COR-L47 (cell line): ENCODE data around the gene ITGB1BP1.
A peak's percentile ranks its signal among the peaks of the same experiment; 100 is the strongest.

Experiments used
- DNase-seq: peaks from one replicate; lab custom pipeline; 2025; lab: John Stamatoyannopoulos, UW

ITGB1BP1 gene, protein sequence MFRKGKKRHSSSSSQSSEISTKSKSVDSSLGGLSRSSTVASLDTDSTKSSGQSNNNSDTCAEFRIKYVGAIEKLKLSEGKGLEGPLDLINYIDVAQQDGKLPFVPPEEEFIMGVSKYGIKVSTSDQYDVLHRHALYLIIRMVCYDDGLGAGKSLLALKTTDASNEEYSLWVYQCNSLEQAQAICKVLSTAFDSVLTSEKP

DNA sequence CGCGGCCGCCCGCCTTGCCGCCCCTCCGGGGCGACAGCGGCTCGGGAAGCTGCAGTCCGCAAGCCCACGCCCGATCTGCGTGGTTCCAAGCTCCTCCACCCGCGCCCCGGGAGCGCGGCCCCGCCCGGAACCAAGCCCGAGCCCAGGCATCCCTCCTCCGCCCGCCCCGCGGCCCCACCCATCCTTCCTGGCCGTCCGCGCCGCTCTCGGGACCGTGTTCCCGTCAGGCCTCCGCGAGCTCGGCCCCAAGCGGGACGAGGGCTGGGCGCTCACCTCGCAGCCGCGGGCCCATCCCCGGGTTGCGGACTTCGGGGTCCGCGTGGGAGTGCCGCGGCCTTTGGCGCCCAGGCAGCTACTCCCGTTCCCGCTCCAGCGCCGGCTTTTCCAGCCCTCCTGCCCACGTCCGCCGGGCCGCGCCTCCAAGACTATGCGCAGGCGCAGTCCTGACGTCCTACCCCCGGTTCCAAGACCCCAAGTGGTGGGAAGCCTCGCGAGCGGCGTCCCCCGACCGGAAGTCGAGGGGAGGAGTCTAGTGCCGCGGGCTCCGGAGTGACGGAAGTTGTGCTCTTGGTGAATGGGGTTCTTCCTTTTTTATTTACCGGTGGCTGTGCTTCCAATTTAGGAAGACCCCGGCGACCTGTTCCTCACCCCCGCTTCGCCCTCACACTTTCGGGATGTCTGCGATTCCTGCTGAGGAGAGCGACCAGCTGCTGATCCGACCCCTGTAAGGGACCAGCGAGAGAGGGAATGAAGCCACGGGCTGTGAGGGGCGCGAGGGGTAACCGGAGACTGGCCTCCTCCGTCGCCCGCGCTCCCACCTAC lies at the start of gene ITGB1BP1, which contains the start of gene CPSF3:
Gene ITGB1BP1, minus strand, starts transcription at position 429 of the 822 bp plus-strand sequence. CDS start 4,831 bp downstream, outside the sequence.
Gene CPSF3, plus strand, starts transcription at position 555 of the 822 bp plus-strand sequence. Its CDS starts 120 bp downstream, at position 675.
- DNase-seq = peak; percentile 97

DNA sequence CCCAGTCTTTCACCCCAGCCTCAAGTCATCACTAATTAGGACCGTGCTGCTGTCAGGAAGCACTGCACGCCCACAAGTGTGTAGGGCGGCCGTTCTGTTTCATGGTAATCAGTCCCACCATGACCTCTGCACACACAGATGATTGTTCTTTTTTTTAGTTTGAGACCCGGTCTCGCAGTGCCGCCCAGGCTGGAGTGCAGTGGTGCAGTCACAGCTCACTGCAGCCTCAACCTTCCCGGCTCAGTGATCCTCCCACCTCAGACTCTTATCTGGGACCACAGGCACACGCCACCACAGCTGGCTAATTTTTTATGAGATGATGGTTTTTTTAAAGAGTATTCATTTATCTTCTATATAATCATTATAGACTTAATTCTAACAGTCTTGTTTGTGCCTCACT lies 49.2 kb upstream of the ITGB1BP1 start:
- no peak for DNase-seq

DNA sequence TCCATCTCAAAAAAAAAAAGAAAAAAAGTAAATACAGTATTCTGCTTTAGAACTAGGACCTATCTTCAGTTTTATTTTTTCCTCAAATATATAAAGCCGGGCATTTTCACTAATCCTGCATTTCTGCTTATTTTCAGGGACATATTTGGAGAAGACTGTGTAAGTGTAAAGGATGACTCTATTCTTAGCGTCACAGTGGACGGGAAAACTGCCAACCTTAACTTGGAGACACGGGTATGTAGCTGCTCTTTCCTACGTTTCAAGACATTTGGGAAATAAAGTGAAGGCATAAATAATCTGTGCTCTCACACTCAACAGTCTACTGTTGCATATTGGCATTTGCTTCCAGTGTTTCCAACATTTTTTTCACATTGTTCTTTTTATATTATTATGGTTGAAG lies 47.9 kb upstream of the ITGB1BP1 start:
- no peak for DNase-seq

DNA sequence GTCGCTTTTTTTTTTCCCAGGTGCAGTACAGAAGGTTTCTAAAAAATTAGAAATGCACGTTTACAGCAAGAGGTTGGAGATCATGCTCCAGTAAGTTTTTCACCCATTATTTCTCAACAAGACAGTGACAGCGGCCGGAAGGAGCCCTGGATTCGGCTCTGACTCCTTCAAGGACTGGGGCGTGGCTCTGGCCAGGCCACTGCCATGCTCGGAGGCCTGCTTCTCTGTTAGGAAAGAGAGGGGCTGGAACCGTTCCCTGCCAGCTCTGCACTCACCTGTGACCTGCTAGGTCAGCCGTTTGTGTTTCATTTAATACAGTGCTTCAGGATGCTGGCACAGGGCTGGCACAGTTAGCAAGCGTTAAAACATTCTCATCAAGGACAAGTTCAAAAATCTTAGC lies 44.4 kb upstream of the ITGB1BP1 start:
- DNase-seq = no peak

DNA sequence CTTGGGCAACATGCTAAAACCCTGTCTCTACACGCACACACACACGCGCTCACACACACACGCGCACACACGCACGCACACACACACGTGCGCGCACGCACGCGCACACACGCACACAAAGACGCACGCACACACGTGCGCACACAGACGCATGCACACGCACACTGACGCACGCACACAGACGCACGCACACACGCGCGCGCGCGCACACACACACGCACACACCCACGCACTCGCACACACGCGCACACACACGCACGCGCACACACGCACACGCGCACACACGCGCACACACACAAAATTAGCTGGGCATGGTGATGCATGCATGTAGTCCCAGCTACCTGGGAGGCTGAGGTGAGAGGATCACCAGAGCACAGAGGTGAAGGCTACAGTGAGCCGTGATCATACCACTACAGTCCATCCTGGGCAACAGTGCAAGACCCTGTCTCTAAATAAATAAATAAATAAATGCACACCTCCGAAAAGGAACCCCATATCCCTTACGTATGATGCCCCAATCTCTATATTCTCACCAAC lies 42.9 kb upstream of the ITGB1BP1 start:
- DNase-seq = no peak

DNA sequence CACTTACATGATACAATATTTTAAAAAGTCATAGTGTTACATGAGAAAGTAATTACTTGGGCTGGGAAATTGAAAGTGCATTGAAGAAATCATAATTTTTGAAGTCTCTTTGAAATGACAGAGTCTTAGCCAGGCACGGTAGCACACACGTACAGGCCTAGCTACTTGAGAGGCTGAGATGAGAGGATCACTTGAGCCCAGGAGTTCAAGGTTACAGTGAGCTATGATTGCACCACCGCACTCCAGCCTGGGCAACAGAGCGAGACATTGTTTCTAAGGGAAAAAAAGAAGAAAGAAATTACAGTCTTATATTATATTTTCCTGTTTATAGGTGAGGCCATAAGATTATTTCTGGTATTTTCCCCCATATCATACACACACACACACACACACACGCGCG lies 41.8 kb upstream of the ITGB1BP1 start:
- no peak for DNase-seq

DNA sequence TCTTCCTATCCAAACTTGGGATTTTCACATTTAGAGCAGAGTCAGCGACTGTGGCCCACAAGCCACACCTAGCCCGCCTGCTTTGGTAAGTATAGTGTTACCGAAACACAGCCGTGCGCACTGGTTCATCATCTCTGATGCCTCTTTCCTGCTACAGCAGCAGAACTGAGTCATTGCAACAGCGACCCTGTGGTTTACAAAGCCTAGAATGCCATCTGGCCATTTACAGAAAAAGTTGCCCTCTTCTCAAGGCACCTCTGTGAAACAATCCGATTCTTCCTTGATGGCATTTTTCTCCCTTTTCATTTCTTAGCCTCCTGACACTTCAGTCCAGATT lies 40.3 kb upstream of the ITGB1BP1 start:
- DNase-seq = no peak

DNA sequence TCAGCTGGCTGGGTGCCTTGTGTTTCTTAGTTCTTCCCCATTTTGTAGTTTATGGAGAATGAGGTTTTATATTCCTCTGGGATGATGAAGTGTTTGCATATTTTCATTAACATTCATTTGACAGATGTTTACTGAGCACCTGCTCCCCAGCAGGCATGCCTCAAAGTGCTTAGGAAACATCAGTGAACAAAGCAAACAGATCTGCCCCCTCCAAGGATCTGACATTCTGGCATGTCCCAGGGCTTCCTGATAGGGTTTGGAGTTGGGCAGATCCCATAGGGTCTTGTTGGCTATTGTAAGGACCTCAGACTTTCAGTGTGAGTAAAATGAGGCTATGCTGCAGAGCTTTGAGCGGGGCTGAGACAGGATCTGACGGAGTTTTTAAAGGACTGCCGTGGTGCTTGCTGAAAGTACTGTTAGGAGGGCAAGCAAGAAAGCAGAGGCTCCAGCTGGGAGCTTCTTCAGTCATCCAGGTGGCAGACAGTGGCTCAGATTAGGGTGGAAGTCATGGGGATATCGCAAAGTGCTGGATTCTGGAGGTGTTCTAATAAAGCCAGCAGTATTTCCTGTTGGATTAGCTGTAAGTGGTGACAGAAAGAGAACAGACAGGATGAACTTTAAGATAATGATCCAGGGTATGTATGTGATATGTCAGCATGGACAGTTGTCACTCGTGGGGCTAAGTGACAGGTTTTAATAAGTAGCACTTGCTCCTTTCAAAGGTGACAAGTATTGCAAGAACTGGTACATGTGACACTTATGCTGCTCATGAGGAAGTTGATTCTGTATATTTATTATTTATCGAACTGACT lies 39.8 kb upstream of the ITGB1BP1 start:
- no peak for DNase-seq

DNA sequence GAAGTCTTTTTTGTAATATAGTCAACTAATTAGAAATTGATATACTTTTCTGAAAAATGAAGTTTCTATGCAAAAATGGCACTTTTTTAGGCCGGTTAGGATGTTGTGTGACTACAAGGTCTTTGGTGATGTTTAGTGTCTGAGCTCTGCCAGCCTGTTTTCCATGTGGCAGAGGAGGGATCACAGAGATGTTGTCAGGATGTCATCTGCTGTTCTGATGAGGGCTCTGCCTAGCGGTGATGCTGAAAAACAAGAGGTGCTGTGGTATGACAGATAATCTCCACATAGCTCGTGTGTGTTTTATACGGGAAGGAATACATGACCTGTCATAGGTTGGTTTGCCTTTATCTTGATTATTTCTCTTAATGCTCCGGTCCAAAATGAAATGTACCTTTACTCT lies 39.0 kb upstream of the ITGB1BP1 start:
- no peak for DNase-seq

DNA sequence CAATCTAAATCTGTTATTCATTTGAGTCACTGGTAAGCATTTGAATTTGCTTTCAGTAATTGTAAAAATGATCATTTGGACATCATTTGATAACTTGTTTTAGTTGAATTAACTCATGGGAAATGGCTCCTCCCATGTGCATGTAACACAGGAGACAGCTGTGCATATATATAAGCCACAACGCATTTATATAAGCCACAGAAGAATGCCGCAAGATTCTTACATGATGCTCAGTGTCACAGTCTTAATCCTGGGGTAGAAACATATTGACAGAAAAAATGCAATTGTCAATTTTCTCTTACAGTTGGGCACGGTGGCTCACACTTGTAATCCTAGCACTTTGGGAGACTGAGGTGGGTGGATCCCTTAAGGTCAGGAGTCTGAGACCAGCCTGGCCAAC lies 37.8 kb upstream of the ITGB1BP1 start:
- DNase-seq = no peak

DNA sequence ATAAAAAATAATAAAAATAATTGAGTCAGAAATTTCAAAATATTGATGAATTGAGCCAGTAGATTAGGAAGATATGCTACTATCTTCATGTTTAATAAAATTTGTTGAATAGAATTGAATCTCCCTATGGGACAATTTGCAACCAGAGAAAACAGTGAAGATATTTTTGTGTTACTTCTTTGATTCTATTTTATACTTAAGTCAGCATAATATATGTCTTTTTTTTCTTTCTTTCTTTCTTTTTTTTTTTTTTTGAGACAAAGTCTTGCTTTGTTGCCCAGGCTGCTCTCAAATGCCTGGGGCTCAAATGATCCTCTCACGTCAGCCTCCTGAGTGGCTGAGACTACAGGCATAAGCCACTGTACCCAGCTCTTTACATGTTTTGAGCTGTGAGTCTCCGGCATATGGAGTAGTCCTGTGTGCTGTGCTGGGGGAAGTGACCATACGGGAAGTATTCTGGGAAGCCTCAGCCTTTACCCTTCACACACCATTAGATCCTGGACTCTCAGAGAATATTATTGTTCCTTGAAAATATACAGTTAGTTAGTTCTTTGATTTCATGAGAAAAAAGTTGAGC lies 37.2 kb upstream of the ITGB1BP1 start:
- no peak for DNase-seq

DNA sequence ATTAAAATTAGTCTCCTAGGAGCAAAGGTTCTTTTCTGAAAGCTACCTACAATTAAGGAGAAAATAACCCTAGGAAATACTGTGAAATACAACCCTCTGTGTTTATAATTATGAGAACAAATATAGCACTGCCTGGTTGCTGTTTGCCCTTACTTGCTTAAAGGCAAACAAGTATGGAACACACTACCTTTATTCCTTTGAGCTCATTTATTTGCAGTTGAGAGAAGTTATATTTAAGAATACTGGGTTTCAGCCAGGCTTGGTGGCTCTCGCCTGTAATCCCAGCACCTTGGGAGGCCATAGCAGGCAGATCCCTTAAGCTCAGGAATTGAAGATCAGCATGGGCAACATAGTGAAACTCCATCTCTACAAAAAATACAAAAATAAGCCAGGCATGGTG lies 27.9 kb upstream of the ITGB1BP1 start:
- DNase-seq = no peak

DNA sequence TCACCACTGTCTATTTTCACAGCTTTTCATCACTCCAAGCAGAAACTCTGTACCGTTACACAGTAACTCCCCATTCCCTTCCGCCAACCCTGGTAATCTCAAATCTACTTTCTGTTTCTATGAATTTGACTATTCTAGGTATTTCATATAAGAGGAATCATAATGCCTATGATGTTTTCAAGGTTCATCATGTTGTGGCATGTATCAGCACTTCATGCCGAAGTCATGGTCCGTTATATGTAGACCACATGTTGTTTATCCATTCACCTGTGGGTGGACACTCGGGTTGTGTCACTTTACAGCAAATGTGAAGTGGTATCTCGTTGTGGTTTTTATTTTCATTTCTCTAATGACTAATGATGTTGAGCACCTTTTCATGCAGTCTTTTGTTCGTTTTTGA lies 21.8 kb upstream of the ITGB1BP1 start:
- no peak for DNase-seq

DNA sequence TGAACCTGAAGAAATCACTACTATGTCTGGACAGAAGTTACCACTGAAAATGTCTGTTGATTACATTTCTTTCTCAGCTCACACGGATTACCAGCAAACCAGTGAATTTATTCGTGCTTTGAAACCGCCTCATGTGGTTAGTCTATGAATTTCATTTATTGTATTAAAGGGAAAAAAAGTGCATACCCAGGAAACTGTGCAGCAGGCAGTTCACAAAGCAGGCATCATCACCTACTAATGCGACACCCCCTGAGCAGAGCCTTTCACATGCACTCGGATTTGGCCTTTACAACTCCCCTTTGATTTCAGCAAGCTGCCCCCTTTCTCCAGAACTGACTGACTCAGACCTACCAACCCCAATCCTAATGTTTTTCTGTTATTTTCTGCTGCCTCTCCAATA lies 20.2 kb upstream of the ITGB1BP1 start:
- DNase-seq = no peak

DNA sequence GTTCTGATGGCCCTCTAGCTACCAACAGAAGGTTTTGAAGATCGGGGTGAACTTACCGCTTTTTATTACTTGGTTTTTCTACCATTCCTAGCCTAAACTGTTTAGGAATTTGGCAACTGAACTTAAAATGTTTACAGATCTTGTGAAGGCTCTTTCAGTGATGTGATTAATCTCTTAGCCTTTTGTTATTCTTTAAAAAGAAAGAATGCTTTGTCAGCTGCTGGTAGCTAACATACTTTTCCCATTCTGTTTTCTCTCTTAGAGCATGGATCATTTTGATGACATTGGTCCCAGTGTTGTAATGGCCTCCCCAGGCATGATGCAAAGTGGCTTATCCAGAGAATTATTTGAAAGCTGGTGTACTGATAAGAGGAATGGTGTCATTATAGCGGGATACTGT lies 18.2 kb upstream of the ITGB1BP1 start:
- DNase-seq = no peak

DNA sequence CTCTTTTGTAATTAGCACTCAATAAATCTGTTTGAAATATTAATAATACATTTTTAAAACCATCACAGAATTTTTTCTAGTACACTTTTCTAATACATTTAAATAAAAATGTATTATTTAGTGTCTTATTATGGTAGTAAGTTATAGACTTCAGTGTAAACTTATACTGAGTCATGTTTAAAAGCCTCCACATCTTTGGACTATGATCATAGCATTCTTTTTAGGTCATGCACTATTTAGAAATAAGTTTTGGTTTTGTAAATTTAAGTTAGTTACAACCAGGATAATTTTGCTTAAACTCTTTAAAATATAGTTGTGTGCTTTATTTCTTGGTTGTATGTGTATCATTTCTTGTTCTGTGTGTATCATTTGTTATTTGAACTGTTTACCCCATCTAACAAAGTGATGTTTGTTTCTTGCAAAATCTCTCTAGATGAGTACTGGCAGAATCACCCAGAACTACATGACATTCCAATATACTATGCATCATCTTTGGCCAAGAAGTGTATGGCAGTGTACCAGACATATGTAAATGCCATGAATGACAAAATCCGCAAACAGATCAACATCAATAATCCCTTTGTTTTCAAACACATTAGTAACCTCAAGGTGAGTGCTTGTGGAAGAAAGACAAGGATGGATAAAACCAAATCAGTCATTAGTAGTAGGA lies 16.9 kb upstream of the ITGB1BP1 start:
- DNase-seq = no peak

DNA sequence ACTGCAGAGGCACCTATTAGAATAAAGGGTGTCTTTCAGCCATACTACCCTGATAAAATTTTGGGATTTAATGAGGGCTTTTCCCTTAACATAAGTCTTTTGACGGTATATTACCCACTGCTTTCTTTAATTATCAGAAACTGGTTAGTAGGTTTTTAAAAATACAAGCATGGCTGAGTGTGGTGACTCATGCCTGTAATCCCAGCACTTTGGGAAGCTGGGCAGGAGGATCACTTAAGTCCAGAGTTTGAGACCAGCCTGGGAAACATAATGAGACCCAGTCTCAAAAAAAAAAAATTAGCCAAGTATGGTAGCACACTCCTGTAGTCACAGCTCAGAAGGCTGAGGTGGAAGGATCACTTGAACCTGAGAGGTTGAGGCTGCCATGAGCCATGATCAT lies 16.2 kb upstream of the ITGB1BP1 start:
- no peak for DNase-seq

DNA sequence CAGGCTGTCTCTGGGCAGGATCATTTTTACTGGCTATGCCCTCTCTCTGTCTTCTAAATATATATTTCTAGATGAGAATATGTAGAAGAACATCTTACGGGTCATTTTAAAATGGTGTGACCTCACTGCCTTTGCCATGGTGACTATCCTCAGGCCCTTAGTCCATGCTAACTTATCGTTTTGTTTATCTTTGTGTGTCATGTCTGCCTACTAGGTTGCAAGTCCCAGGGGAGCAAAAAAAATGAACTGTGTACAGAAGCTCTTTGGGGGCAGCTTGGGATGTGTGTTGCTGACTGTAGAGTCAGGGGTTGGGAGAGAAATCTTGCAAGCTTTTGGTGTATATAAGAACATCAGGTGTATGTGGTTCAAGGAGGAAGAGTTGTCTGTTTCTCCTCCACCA lies 11.2 kb upstream of the ITGB1BP1 start:
- no peak for DNase-seq

DNA sequence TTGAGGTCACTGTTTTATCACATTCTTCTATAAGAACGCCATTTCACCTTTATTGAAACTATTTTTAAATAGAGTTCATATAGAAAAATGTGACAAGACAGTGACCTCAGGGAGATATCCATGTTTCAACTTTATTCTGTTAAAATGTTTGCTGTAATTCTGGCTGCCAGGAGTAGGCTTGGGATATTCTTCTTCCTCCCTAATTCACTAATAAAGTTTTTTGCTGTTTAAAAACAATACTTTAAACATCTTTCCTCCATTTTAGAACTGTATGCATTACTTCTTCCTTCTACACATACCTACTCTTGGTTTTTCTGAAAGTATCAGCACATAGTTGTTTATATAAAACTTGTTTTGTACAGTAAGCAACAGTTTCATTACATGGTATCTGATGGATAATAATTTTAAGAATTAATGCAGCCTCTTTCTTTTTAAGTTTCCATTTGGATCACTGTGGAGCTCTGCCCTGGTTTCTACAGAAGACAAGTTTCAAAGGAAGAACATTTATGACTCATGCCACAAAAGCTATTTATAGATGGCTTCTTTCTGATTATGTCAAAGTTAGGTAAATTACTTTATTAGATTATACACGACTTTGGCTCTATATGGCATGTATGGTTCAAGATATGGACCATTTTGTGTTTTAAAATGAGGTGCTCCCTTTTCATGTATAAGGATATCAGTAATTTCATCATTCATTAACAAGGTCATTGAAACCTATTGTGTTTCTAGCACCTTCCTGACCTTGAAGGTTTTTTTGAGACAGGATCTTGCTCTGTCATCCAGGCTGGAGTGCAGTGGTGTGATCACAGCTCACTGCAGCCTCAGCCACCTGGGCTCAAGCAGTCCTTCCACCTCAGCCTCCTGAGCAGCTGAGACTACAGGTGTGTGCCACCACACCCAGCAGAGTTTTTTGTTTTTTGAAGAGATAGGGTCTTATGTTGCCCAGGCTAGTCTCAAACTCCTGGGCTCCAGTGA lies 7.3 kb upstream of the ITGB1BP1 start:
- no peak for DNase-seq

DNA sequence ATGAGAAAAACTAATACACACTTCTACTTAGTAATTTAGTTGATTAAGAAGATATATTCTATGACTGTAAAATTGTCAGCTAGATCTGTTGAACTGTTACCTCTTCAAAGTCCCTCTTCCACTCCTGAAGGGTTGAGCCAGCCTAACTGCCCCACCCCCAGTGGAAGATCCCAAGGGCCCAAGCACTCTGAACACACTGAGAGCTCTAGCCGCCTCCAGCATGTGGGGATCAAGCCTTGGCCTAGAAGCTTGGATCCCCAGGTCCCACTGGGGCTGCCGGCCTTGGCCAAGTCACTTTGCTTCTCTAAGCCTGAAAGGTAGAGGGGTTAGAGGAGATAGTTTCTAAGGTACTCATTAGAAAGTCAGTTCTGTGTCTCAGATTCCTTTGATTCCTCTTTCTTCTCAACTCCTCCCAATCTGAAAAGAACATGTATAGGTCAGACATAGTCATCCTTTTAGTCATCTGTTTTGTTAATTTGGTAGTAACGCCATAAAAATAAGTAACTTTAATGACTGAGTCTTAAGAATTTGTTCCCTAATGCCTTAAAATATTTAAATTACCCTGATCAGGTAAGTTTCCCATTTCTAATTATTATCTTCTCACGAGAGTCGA lies 5.7 kb upstream of the ITGB1BP1 start:
- no peak for DNase-seq
